Chondrocyte (in vitro differentiated cells): ENCODE data around the gene DPH2. TPM values are rescaled to one million over a fixed set of nuclear protein-coding genes. Genes with fewer than 3 reads are reported as not detected.

Experiments
- DNase-seq: peaks from one replicate; pipeline ENCODE4 v3.0.0; 2021; ENCODE audit warnings: mixed read lengths, low spot score
- H3K27ac Mint-ChIP-seq: one replicate; pipeline ENCODE4 v1.8.0; 2021; ENCODE audit warnings: mild to moderate bottlenecking, moderate library complexity, mixed read lengths; ENCODE audit not compliant: unreplicated experiment
- H3K27me3 Mint-ChIP-seq: 2 replicates; pipeline ENCODE4 v1.8.0; 2021; ENCODE audit warnings: low read depth, mixed read lengths
- H3K36me3 Mint-ChIP-seq: 2 replicates; pipeline ENCODE4 v1.8.0; 2021; ENCODE audit warnings: low read depth, mixed read lengths
- H3K4me1 Mint-ChIP-seq: 2 replicates; pipeline ENCODE4 v1.8.0; 2021; ENCODE audit warnings: low read depth, mild to moderate bottlenecking, mixed read lengths
- H3K4me3 Mint-ChIP-seq: one replicate; pipeline ENCODE4 v1.8.0; 2021; ENCODE audit warnings: mild to moderate bottlenecking, moderate library complexity, mixed read lengths; ENCODE audit not compliant: unreplicated experiment
- H3K9me3 Mint-ChIP-seq: 2 replicates; pipeline ENCODE4 v1.8.0; 2021; ENCODE audit warnings: low read depth, mixed read lengths
- CTCF ChIP-seq: fragments of 200-600 bp; sonication (generic); IDR thresholded peaks from 2 replicates; pipeline ENCODE4 v1.5.0; 2021; ENCODE audit warnings: antibody characterized with exemption, mild to moderate bottlenecking, moderate library complexity
- total RNA-seq: library from RNA; stranded (reverse); gene quantifications from 3 replicates; pipeline ENCODE4 v1.2.1, GENCODE V29; 2021

DPH2 gene
- total RNA-seq, 1 donor from 2014 or later: 22.4 TPM

DNA sequence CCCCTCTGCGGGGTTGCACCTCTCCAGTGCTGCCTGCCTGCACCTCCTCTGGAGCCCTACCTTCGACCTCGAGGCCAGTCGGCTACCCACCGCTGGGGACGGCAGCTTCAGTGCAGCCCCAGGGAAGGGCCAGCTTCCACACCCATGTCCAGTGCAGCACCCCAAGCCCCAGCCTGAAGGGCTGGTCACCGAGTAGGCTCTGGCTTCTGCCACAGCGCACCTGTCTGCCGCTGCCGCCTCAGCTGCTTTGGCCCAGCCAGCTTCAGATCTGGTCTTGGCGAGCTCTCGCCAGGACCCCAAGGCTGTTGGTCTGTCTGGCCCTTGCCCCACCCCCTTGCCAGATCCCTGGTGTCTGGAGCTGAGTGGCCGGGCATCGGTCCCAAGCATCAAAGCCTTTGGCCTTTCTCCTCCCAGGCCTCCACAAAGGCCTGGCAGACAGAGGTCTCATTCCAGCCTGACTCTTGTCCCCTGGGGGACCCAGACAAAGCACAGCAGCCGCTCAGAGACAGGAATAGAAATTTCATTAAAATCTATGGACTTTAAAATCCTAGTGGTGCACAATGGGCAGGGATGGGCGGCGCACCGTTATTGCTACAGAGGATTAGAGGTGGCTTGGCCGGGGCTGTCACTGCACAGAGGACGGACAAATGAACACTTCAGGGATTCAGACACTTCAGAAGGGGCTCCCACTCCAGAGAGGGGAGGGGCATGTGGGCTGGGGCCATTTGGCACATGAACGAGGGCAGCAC, 26.3 kb downstream of the DPH2 start:
- Mint-ChIP-seq H3K27me3 (no peaks in the 10 kb centered on the region), H3K4me1 (peaks cover 16% of the 10 kb centered on the region), H3K9me3 (no peaks in the 10 kb centered on the region), H3K4me3 (no peak overlapping the region), H3K27ac (no peak overlapping the region), H3K36me3 (peaks cover 5% of the 10 kb centered on the region)
- TF ChIP-seq CTCF: no peak
- no peak for DNase-seq

DNA sequence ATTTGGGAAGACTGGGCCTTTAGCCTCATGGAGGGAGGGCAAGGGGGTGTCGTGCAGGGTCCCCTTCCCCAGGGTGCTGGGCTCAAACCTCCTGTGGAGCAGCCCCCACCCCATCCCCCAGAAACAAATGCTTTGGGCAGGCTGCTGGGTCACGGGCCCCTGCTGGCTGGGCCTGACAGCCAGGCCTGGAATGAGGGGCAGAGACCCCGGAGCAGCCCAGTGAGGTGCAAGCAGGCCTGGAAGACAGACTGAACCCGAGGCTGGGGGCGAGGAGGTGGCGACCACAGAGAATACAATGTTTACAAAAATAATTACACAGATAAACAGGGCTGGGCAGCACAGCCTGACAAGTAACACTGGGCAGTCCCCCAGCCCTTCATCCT, 26.9 kb downstream of the DPH2 start:
- Mint-ChIP-seq H3K4me1 (peaks cover 16% of the 10 kb centered on the region), H3K9me3 (no peaks in the 10 kb centered on the region), H3K36me3 (peaks cover 7% of the 10 kb centered on the region), H3K4me3 (no peak overlapping the region), H3K27me3 (no peaks in the 10 kb centered on the region), H3K27ac (no peak overlapping the region)
- DNase-seq: no peak
- no peak for TF ChIP-seq CTCF

DNA sequence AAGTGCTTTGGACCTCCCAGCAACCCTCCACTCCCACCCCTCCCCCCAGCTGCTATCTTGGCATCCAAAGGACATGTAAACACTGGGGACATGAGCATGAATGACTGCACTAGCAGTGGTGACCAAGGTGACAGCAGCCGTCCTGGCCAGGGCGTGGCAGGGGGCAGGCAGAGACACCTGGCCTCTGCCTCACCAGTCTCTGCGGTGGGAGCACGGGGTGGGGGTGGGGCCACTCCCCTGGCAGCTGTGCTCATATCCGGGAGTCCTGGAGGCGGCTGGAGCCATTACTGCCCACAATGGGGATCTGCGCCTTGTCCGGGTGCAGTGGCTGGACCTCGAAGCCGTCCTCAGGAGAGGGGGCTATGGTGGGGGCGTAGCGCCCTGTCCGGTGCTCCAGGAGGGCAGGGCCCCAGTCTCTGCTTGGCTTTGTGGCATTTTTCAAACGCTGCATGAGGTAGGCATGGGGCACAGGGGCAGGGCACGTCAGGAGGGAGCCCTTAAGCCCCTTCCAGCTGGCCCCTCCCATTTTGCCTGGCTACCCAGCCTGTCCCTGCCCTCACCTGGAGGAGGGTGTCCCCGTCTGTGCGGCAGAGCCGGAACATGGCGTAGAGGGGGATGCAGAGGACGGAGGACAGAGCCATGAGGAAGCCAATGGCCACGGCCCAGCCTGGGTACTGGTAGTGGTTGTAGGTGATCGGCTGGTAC, 27.6 kb downstream of the DPH2 start:
- Mint-ChIP-seq H3K27ac (no peak overlapping the region), H3K36me3 (peaks cover 7% of the 10 kb centered on the region), H3K4me1 (peaks cover 10% of the 10 kb centered on the region), H3K27me3 (no peaks in the 10 kb centered on the region), H3K9me3 (no peaks in the 10 kb centered on the region), H3K4me3 (no peak overlapping the region)
- no peak for TF ChIP-seq CTCF
- no peak for DNase-seq

DNA sequence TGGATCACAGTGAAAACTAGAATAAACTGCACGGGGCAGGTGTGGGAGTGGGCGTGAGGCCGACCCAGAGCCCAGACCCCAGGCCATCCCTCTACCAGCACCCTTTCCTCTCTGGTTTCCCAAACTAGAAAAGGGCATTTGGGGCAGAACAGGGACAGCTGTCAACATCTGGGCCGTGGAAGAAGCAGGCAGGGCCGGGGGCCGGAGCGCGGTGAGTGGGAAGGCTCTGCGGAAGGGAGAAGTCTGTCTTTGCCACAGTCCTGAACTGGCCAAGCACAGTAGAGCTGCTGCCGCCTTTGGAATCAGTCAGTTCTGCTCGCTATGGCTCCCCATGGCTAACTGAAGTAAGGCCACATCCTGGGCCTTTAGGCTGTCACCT, 28.2 kb downstream of the DPH2 start:
- Mint-ChIP-seq H3K36me3 (peaks cover 7% of the 10 kb centered on the region), H3K9me3 (no peaks in the 10 kb centered on the region), H3K27me3 (no peaks in the 10 kb centered on the region), H3K4me3 (no peak overlapping the region), H3K4me1 (peaks cover 6% of the 10 kb centered on the region), H3K27ac (no peak overlapping the region)
- TF ChIP-seq CTCF: no peak
- DNase-seq: no peak

- Mint-ChIP-seq H3K9me3 (no peaks in the 10 kb centered on the region), H3K4me1 (peaks cover 6% of the 10 kb centered on the region), H3K27ac (no peak overlapping the region), H3K4me3 (no peak overlapping the region), H3K27me3 (no peaks in the 10 kb centered on the region), H3K36me3 (peaks cover 7% of the 10 kb centered on the region)
- no peak for DNase-seq
- TF ChIP-seq CTCF: no peak
Observed at GRCh38 chr1:43999455-43999854, 29.6 kb downstream of the DPH2 start.
